NCI-H2196 treated with DMSO at 0.1 percent for 48 hours (cell line): ENCODE results near the gene SLC25A48.
"Not testable (repeated sequence)": the region's sequence is repeated elsewhere in the genome, so short reads cannot be mapped to it uniquely, and the experiment has no call there.

ENCODE experiments used
- DNase-seq: peaks from one replicate; lab custom pipeline; 2025; ENCODE audit not compliant: unreplicated experiment; lab: John Stamatoyannopoulos, UW

The SLC25A48 gene

GRCh38 chr5:135829681-135830383, 4.6 kb upstream of the SLC25A48 start:
- DNase-seq: peak; percentile 79

- DNase-seq: no peak
Observed at GRCh38 chr5:135830384-135830700, 4.1 kb upstream of the SLC25A48 start.

DNA sequence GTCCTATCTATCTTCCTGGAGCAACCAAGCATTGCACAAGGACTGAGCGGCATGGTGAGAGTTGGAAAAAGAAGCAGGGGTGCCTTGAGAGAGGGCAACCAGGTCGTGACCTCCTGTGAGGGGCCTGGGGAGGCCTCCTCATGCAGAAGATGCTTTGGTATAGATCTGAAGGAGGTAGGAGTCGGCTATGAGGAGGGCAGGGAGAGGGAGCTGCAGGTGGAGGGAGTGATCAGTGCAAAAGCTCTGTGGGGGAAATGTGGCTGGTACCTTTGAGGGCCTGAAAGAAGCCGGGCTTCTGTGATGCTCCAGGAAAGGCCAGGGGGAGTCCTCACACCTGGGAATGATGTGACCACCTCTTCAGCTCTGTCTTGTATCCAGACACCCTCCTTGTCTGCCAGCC, 3.6 kb upstream of the SLC25A48 start:
- no peak for DNase-seq

- no peak for DNase-seq
Observed at GRCh38 chr5:135831439-135831838, 3.0 kb upstream of the SLC25A48 start.

DNA sequence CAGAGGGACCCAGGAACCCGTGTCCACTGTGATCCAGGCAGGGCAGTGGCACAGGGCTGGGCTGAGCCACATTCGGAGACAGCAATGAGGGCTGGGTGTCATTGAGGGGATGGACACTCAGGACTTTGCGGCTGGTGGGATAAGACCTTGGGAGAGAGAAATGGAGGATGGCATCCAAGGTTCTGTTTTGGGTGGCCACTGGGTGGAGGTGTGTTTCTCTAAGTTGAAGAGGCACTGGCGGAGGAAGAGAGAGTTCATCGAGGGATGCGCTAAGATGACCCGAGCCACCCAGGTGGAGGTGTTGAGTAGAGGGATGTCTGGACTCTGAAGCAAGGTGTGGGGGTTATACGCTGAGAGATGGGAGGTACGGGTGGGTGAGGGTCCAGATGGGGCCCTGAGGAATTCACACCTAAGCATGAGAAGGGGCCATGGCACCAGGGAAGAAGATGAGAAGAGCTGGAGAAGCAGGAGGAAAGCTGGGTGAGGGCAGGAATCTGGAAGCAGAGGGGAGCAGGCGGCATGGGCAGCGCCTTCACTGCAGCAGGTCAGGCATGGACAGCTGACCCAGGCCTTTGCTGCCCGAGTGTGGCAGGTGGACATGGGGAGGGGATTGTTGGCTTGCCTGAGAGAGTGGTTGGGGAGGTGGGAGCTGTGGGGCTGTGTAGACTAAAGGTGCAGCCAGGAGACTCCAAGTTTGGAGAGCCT, 2.5 kb upstream of the SLC25A48 start:
- no peak for DNase-seq

DNA sequence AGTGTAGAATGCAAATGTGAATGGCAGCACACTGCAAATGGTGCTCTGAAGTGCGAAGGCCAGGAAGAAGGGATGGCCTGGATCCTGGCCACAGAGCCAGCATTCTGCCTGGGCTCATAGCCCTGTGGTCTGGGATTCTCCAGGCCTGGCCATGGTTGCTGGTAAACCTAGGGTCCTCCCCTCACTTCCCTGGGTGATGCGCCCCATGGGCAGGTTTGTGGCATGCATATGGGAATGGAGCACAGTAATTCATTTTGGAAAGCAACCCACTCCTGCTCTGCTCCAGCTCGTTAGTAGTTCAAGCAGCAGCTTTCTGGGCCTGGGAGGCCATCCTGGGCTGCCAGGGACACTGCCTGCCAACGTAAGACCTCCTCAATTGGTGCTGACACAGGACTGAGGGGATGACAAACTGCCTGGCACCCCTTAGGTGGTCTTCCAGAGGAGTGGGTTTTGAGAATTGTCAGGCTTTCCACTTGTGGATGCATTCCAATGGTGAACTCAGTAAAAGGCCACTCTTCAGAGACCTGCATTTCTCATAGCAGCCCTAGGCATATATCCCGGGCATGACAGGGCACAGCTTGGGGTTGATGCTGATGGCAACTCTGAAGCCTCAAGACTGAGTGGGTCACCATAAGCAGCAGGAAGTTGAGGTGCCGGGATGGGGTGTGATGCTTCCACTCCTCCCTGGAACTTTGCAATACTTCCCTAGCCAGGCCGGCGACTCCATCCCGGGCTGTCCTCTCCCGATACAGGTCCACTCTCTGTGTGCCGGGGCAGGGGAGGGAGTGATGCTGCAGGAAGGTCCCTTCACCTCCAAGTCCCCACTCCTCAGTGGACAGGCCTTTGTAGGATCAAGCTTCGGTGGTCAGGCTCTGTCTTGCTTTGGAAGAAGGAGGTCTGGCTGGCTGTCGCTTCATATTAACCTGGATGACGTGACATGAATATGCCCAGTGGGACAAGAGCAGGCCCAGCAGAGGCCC, 1.2 kb upstream of the SLC25A48 start:
- no peak for DNase-seq

DNA sequence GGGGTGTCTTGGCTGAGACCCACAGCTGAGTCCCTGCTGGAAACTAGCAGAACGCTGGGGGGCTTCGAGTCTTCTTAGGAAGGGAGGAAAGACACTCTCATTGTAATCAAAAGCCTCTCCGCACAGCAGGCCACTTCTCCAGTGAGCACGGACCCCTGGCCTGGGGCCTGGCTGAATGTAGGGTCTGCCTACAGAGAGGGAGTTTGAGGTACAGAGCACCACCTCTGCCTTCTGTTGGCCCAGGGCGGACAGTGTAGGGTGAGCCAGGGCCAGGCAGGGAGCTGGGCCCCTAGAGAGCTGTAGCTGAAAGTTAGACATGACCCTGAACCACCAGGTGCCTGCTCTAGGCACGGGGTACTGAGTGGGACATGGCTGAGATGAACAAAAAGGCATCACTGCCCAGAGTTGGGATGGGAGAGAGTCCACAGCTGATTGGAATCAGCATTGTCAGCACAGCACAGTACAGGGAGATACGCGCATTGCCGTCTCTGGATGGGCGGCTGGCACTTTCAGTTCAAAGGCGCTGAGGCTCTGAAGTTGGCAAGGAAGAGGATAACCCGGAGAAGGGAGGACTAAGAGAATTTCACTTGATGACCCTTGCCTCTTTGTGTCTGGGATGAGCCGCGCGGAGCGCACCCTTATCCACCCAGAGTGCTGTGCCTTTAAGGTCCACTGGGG, 363 bp upstream of the SLC25A48 start:
- no peak for DNase-seq

GRCh38 chr5:135835766-135836165, 1.3 kb downstream of the SLC25A48 start:
- DNase-seq: no peak

DNA sequence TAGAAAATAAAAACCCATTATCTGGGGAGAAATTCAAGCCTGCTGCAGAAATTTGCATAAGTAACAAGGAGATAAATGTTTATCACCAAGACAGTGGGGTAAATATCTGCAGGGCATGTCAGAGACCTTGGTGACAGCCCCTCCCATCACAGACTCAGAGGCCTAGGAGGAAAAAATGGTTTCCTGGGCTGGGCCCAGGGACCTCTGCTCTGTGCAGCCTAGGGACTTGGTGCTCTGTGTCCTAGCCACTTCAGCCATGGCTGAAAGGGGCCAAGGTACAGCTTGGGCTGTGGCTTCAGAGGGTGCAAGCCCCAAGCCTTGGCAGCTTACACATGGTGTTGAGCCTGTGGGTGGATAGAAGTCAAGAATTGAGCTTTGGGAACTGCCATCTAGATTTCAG, 3.9 kb downstream of the SLC25A48 start:
- DNase-seq: not testable (repeated sequence)

DNA sequence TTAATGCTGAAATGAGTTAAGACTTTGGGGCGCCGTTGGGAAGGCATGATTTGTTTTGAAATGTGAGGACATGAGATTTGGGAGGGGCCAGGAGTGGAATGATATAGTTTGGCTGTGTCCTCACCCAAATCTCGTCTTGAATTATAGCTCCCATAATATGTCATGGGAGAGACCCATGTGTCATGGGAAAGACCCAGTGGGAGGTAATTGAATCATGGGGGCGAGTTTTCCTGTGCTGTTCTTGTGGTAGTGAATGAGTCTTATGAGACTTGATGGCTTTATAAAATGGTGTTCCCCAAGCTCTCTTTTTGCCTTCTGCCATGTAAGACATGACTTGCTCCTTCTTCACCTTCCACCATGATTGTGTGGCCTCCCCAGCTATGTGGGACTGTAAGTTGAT, 5.1 kb downstream of the SLC25A48 start:
- no peak for DNase-seq

- no peak for DNase-seq
Observed at GRCh38 chr5:135840959-135841358, 6.5 kb downstream of the SLC25A48 start.

DNA sequence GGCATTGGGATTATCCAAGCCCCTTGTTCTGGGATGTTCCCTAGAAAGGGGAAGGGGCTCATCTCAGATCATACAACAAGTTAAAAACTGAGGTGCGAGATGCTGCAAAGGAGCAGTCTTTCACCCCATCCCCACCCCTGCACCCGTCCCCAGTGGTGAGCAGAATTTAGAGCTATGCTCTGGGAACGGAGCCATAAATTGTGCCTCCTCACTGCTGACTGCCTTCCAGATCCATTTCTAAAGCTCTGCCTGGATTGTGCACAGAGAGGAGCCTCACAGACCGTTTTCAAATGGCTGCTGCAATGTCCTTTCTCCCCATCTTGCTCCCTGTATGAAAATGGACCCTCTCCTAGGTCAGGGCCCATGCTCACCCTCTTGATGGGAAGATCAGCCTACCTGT, 8.3 kb downstream of the SLC25A48 start:
- no peak for DNase-seq

- DNase-seq: no peak
Observed at GRCh38 chr5:135843571-135844337, 9.3 kb downstream of the SLC25A48 start.

- no peak for DNase-seq
Observed at GRCh38 chr5:135846311-135846710, 11.8 kb downstream of the SLC25A48 start.

GRCh38 chr5:135847976-135848375, 13.5 kb downstream of the SLC25A48 start:
- DNase-seq: no peak

DNA sequence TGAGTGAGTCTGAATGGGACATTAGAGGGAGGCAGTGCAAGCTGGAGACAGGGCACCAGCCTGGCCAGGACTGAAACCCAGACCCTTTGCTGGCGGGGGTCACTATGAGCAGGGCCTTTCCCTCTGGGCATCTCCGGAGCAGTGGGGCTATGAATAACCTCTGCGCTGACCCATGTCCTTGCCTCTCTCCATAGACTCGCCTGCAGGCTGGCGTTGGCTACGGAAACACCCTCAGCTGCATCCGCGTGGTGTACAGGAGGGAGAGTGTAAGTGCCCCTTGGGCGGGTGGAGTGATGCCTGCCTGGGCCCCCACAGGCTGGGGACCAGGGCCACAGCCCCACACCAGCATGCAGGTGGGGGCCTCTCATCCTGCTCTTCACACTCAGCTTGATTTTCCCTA, 15.8 kb downstream of the SLC25A48 start:
- no peak for DNase-seq

DNA sequence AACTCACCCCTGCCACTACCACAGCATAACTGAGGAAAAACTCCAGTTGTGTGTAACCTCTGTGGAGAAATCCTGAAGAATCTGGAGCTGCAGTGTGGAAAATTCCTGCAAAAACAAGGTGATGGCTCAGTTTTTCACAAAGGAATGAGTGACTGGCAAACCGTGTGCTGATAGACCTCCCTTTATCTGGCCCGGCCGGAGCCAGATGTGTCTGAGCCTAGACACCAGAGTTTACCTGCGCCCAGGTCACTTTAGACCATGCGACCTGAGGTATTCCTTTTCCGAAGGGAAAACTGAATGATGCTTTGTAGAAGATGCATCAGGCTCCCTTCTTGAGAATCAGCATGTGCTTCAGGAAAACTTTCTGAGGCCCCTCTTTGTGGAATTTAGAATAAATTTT, 16.2 kb downstream of the SLC25A48 start:
- DNase-seq: no peak

GRCh38 chr5:135851186-135851914, 16.9 kb downstream of the SLC25A48 start:
- no peak for DNase-seq

DNA sequence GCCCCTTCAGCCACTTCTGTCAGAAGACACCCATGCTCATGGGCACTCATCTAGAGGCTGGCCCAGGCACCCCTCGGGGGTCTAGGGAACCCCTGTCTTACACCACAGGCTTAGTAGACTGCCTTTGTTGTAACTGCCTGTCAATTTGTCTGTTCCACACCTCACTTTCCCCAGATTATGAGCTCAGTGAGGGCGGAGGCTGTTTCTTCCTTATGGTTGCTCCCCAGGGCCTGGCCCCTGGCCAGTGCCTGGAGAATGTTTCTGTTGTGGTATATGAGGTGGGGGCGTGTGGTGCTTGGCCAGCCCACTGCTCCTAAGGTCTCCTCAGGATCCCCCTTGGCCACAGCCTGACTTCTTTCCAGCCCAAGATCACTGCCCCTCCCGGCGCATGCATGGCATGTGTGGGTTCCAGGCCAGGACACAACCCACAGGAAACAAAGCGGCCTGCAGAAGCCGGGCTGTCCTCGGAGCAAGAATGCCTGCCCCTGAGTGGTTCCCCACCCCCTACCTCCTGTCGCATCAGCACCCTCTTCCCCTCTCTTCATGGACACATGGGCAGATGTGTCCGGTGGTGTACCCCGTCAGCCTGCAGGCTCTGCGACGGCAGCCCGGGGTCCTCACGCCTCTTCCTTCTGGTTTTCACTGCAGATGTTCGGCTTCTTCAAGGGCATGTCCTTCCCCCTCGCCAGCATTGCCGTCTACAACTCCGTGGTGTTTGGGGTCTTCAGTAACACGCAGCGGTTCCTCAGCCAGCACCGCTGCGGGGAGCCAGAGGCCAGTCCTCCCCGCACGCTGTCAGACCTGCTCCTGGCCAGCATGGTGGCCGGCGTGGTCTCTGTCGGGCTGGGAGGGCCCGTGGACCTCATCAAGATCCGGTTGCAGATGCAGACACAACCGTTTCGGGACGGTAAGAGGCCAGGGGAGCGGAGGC, 17.7 kb downstream of the SLC25A48 start:
- no peak for DNase-seq
